GM18868 (cell line): ENCODE data around the gene SMARCC1.

Experiments used
- ATAC-seq: cut with Tn5 transposase; IDR thresholded peaks from one replicate; pipeline ENCODE4 v1.9.1; 2021; ENCODE audit warnings: mild to moderate bottlenecking, moderate library complexity; ENCODE audit not compliant: unreplicated experiment

Gene SMARCC1

DNA sequence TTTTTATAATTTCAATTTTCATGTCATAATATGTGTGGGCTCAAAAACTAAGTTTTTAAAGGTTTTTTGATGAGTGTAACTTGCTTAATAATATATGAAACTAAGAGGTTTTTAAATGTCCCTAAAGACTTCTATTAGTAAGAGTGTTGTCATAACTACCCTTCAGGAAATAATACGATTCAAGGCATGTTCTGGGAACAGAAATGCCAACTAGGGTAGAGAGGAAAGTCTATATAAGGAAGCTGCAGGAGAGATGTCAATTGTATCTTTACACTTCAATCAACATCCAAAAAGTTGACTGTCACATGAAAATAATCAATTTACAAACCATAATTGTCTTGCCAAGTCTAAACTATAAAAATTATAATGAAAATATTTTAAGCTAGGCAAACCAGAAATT, 76.3 kb downstream of the SMARCC1 start:
- no peak for ATAC-seq

DNA sequence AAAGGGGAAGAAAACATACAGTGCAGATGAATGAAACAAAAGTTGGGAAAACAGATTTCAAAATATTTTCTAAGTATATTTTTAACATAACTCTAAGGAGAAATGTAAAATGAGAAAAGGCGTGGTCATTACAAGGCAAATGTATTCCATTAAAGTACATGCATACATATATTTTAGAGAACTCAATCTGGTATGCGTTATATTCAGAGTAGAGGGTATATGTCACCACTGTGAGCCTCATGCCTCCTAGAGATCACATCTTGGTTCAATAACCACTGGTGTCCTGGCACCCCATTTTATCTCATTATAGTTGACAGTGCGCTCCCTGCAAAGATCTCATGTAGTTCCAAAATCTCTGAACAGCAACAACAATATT, 77.5 kb downstream of the SMARCC1 start:
- ATAC-seq = no peak

DNA sequence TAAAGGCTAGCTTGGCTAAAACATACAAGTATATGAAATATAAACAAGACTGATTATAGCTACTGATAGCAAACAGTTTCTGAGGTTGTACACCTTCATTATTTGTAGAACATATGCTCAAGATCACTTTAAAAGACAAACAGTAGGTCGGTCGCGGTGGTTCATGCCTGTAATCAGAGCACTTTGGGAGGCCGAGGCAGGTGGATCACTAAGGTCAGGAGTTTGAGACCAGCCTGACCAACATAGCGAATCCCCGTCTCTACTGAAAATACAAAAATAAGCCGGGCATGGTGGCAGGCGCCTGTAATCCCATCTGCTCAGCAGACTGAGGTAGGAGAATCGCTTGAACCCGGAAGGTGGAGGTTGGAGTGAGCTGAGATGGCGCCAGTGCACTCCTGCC, 80.3 kb downstream of the SMARCC1 start:
- ATAC-seq = no peak

DNA sequence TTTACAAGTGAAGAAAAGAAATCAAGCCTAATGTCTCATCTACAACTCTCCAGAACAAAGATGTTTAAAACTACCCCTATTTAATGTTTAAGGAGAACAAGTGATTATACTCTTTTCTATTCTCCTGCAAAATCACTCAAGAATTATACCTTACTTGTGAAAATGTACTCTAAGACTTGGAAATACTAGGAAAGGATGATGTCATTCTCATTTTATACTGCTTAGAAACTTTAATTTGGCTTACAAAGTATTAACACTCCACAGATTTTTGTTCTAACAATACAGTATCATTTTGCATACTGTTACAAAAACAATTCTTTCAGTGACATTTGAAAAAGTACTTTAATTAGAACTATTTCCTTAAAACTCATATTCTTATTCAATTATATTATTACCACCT, 89.5 kb downstream of the SMARCC1 start:
- ATAC-seq = no peak

DNA sequence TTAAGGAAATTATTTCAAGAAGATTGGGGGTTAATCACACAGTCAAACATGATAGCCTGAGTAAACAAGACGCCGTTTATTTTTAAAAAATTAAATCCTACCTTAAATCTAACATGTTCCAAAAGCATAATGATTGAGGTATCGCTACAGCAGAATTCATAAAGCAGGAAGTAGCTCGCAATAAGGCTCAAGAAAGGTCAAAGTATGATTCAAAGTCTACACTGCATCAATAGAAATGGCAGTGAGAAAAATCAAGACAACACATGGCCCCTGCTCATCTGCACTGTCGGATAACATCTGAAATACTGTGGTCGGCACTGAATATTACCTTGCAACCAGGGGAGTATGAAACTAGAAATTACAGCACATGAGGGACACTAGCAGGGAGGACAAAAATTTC, 93.2 kb downstream of the SMARCC1 start:
- ATAC-seq = no peak

DNA sequence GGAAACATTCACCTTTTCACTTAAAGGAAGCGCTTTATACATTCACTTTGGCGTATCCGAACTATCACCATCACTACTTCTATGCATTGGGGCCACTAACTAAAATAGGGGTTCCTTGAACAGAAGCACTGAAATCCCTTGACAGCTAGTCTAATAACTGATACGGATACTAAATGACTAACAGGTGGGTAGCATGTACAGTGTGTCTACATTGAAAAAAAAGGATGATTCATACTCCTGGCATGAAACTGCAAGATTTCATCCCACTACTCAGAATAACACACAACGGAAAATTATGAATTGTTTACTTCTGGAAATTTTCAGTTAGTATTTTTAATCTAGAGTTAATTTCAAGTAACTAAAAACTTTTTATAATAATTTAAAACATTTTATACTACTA, 96.7 kb downstream of the SMARCC1 start:
- no peak for ATAC-seq

DNA sequence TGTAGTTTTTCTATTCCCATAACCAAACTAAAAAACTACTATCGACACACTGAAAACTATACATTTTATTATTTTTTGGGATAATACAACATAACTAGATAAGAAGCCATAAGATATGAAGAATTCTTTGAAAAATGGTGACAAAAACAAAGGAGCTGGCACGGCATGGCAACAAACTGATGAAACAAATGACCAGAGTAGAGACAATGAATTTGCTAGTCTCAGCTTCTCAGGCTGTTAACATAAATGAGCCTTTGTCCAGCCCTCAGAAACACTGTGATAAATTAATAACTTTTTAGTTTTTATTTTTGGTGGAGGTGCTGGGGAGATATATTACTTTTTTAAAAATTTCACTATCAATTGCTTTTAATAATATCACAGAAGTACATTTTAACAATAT, 100.7 kb downstream of the SMARCC1 start:
- ATAC-seq = no peak

DNA sequence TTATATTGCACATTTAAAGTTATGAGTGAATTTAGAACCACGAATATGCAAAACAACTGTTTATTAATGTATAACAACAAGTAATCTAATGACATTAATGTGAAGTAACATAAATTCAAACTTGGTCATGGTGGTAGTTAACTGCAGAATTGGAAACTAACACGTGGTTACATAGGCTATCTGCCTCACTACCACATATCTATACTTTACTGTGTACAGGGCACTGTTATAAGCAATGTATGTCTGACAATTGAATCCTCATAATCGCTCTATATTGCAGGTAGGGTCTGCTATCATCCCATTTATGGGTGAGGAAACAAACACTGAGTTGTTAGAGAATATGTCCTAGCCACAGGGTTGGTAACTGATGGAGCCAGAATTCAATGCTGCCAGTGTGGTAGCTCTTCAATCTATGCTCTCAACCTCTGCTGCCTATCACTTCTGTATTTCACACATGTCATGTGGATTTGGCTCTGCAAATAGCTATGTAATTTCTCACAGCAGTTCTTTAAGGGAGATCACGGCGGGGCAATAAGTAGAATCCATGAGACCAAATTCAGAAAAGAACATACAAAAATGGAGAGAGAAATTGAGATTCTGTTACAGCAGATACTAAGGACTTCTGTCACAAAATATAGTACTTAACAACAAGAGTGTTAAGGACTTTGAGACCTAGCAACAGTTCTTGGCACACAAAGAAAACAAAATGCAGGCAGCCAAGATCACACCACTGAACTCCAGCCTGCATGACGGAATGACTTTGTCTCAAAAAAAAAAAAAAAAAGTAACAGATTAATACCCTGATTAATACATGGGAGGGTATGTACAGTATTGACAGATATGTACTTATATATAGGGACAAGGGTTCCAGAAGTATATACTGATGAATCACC, 103.0 kb downstream of the SMARCC1 start:
- no peak for ATAC-seq

DNA sequence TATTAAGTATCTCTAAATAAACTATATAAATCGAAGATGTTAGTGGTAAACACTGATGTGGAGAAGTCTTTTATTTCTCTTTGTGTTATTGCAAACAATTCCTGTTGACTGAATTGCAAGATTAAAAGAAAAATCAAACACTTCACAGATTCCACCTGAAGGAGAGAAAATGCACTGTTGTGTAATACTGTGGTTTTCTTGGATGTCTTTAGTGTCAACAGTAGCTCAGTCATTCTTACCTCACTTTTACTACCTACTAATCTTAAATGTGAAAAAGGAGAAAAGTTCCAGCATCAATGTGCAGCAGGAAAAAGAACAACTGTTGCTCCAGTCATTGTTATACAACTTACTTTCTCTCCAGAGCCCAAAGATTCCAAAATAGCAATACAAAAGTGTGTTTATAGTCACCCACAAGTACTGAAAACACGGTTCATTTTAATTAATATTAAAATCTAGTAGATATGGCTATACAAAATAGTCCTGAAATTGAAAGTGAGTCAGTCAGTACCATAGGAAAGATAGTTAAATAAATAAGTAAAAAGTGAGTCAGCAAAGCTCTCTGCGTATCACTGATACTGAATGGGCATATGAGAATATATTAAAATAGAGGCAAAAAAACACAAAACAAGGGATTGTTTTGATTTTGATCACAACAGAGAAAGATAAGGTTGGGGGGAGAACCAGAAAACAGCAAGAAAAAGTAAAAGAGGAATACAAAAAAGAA, 112.5 kb downstream of the SMARCC1 start:
- ATAC-seq = no peak

DNA sequence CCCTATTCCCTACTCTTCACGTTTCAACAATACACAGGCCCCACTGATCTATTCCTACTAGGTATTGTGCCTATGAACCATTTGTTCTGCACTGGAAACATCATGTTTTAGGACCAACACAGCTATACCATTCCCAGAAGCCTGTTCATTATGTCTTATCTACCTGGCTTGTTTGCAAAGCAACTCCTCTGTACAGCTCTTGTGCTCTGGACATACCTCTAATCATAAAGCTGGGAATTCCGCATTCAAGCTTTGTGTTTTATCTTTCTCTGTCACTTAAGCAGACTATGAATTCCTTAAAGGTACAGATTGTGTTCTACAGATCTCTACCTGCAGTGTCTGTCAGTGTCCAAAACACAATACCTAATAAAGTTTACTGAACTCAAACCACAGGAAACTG, 115.6 kb downstream of the SMARCC1 start:
- ATAC-seq = no peak

DNA sequence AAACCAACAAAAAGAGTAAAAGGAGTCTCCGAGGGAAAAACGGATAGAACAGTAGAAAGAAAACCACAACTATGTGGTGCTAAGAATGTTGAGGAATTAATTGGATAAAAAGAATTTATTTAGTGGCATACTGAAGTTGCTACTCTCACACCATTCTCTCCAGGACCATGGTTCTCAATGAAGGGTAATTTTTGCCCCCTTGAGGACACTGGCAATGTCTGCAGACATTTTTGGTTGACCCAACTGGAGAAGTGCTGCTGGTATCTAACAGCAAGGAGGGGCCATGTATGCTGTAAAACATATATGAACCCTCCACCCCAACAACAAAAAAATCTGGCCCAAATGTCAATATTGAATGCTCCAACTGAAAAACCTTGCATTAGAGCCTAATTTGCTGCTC, 117.2 kb downstream of the SMARCC1 start:
- ATAC-seq = no peak

DNA sequence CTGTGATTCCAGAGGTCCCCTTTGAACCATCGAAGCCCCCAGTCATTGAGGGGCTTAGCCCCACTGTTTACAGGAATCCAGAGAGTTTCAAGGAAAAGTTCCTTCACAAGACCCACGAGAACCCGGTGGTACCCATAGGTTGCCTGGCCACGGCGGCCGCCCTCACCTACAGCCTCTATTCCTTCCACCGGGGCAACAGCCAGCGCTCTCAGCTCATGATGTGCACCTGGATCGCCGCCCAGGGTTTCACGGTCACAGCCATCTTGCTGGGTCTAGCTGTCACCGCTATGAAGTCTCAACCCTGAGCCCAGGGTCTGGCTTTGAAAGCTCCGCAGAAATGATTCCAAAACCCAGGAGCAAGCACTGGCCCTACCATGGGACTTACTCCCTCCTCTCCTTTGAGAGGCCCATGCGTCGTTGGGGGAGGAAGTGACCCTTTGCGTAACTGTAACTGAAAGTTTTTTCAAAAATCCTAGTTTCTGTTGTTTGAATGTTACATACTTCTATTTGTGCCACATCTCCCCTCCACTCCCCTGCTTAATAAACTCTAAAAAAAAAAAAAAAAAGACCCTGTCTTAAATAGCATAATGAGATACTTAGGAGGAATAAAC, 118.0 kb downstream of the SMARCC1 start:
- no peak for ATAC-seq

DNA sequence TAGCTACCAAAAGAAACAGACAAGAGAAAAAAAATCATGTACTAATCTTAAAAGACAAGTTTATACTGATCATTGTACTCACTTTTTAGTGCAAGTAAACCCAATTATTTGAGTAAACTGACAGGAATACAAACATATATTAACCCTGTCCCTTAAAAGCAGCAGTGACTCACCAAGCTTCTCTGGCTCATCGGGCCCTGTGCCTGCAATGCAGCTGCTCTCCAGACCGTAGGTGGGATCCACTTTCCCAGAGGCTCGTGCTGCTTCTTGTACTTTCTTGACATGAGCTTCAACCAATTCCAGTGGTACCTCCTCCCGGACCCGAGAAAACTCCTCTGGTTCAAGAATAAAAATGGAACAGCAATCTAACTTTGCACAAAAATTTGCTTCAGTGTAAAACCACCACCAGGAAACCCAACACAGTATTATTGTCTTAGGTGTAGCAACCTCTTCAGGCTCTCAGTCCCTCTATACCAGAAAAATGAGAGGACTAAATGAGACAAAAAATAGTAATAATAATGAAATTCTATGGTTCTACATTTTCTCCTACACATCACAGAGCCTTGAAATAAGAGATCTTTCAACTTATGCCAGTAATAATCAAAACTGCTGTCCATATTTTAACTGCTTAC, 120.5 kb downstream of the SMARCC1 start:
- no peak for ATAC-seq

DNA sequence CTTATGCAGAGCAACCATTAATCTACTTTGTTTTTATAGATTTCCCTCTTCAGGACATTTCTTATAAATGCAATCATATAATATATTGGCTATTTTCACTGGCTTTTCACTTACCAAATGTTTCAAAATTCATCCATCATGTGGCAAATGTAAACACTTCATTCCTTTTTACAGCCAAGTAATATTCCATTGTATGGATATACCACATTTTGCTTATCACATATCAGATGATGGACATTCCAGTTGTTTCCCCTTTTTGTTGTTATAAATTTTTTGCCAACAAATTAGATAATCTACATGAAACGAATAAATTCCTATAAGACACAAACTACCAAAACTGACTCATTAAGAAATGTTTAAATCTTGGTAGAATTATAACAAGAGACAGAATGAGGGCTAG, 123.2 kb downstream of the SMARCC1 start:
- no peak for ATAC-seq

DNA sequence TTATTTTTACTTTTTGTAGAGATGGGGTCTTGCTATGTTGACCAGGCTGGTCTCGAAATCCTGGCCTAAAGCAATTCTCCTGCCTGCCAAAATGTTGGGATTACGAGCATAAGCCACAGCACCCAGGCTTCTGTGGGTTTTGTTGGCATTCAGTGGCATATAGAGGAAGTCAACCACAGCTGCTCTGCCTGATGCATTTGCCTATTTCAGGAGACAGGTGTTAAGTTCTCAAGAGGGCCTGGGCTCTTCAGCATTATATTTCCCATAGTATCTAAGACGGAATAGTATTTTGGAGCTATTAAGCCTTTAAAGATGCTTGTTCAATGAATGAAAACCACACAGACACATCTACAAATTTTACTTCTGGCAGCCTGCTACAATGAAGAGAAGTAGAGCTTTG, 129.6 kb downstream of the SMARCC1 start:
- ATAC-seq = no peak

DNA sequence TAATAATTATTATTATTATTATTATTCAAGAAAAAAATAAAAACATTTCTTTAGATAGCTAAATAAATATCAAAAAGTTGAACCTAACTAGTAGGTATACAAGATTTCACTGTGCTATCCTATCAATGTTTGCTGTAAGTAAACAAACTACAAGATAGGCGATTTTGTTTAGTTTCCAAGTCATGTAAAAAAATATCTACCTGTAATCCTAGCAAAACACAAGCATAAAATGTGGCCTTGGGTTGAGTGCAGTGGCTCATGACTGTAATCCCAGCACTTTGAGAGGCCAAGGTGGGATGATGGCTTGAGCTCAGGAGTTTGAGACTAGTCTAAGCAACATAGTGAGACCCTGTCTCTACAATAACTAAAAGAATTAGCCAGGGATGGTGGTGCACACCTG, 131.4 kb downstream of the SMARCC1 start:
- no peak for ATAC-seq

DNA sequence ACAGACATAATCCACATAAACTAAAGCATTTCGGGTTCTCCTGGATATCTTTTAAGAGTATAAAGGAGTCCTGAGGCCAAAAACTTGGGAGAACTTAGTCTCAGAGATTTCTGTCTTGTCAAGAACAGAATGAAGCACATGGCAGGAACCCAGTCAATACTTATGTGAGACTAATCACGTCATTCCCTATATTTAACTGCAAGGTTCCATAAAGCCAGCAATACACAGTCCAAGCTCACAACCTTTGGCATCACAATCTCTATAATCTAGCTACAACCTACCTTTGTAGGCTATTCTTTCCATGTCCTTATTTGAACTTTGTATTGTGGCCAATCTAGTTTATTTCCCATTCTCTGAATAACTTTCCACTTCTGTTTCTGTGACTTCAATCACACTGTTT, 134.1 kb downstream of the SMARCC1 start:
- ATAC-seq = no peak

DNA sequence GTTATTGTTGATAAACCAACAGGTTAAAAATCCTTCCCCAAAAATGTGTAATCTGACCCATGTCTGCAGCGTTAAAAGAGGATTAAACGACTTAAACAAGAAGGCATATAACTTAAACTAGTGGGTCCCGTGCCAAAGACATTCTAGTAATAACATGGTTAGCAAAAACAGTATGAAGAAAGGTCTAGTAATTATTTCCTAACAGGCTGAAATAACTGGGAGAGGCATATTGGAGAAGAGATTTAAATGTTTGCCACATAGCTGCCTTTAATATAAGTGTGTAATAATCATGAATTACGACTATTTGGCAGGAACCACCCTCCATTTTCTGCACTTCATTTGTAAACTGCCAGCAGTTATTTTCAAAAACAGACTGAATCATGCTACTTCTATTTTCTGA, 135.3 kb downstream of the SMARCC1 start:
- ATAC-seq = no peak

DNA sequence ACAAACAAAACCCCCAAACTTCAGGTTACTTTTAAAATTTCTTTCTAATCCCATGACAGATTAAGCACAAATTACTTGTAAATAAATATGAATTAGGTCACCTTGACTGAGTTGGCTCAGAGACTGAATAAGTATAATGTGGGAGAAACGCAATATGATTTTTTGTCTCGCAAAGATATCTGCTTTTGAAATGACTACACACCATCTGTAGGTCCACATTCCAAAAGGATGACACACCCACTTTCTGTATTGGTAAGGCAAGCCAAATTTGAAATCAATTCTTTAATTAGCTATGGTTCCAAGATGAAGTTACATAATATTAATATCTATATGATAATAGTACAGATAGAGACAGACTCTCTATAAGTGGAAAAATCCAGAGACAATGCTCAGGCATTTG, 136.1 kb downstream of the SMARCC1 start:
- ATAC-seq = no peak

DNA sequence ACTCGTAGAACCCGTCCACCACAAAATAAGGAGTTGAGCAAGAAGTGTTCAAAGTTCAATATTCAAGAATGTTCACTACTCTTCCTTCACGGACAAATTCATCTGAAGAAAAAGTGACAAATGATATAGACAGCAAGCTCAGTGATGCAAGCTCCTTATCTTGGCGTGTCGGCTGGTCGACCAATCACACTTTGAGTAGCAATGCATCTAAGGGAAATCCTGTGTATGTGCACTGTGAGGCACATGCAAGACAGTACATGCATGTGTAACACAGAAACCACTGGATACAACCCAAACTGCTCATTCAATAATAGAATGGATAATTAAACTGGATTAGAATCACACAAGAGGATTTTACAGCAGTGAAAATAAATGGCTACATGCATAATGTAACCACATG, 138.6 kb downstream of the SMARCC1 start:
- ATAC-seq = no peak

DNA sequence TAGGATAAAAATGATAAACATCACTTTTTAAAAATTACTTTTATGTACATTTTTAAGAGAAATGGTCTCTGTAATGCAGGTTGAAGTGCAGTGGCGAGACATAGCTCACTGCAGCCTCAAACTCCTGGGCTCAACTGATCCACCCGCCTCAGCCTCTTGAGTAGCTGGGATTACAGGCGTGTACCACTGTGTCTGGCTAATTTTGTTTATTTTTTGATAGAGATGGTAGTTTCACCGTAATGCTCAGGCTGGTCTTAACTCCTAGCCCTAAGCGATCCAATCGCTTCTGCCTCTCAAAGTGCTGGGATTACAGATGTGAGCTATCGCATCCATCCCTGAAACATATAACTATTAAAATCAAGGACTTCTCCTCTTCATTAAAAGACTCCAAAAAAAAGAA, 140.0 kb downstream of the SMARCC1 start:
- ATAC-seq = no peak

DNA sequence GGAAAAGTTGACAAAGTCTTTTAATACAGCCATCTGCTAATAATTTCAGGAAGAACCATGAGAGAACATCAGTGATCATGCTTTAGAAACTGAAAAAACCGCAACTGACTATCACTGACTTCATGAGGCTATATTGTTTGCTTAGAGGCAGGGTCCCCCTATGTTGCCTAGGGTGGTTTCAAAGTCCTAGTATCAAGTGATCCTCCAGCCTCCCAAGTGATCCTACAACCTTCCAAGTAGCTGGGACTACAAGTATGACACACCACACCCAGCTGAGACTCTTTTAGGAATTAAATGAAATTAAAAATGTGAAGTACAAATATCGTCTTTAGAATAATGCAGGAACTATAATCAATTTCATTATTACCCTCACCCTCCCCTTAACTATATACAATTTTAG, 144.8 kb downstream of the SMARCC1 start:
- ATAC-seq = no peak
